ENCODE data around the gene PRR15.
"Not testable (repeated sequence)": the region's sequence is repeated elsewhere in the genome, so short reads cannot be mapped to it uniquely, and the experiment has no call there.

Gene PRR15

GRCh38 chr7:29563590-29564495 is at the start of gene PRR15:
PRR15 (plus strand) TSS chr7:29563835; CDS start chr7:29566330, 2,495 bp downstream.
- DNase-seq: no peak

GRCh38 chr7:29516491-29516890 is 47.1 kb upstream of the PRR15 start:
- DNase-seq: no peak

- DNase-seq: no peak
Observed at GRCh38 chr7:29518616-29519015, 45.0 kb upstream of the PRR15 start.

- DNase-seq: no peak
Observed at GRCh38 chr7:29523728-29524127, 39.9 kb upstream of the PRR15 start.

GRCh38 chr7:29527505-29528108 is 36.0 kb upstream of the PRR15 start:
- DNase-seq: no peak

GRCh38 chr7:29528526-29528925 is 35.1 kb upstream of the PRR15 start:
- not testable (repeated sequence) for DNase-seq

- no peak for DNase-seq
Observed at GRCh38 chr7:29538389-29538788, 25.2 kb upstream of the PRR15 start.

GRCh38 chr7:29539471-29539870 is 24.2 kb upstream of the PRR15 start:
- DNase-seq: no peak

GRCh38 chr7:29547421-29547820 is 16.2 kb upstream of the PRR15 start:
- no peak for DNase-seq

- DNase-seq: no peak
Observed at GRCh38 chr7:29548823-29549222, 14.8 kb upstream of the PRR15 start.

- no peak for DNase-seq
Observed at GRCh38 chr7:29552392-29552791, 11.2 kb upstream of the PRR15 start.

GRCh38 chr7:29555061-29555460 is 8.6 kb upstream of the PRR15 start:
- no peak for DNase-seq

- no peak for DNase-seq
Observed at GRCh38 chr7:29556405-29557195, 7.0 kb upstream of the PRR15 start.

GRCh38 chr7:29557954-29558353 is 5.7 kb upstream of the PRR15 start:
- DNase-seq: peak; percentile 33

- no peak for DNase-seq
Observed at GRCh38 chr7:29561271-29561670, 2.4 kb upstream of the PRR15 start.

- no peak for DNase-seq
Observed at GRCh38 chr7:29562307-29562706, 1.3 kb upstream of the PRR15 start.

- no peak for DNase-seq
Observed at GRCh38 chr7:29564496-29565223, 1.0 kb downstream of the PRR15 start.

GRCh38 chr7:29565224-29565630 is 1.6 kb downstream of the PRR15 start:
- DNase-seq: no peak

- no peak for DNase-seq
Observed at GRCh38 chr7:29565634-29565981, 2.0 kb downstream of the PRR15 start.

GRCh38 chr7:29565982-29566746 is 2.5 kb downstream of the PRR15 start:
- DNase-seq: no peak

- DNase-seq: no peak
Observed at GRCh38 chr7:29567174-29567573, 3.5 kb downstream of the PRR15 start.

GRCh38 chr7:29569648-29570047 is 6.0 kb downstream of the PRR15 start:
- DNase-seq: no peak

All from CD4-positive, alpha-beta T cell treated with Interleukin-15 for 1 hour (primary cell).